ENCODE data around the gene SSPN.
A peak's percentile ranks its signal among the peaks of the same experiment; 100 is the strongest.

The SSPN gene

DNA sequence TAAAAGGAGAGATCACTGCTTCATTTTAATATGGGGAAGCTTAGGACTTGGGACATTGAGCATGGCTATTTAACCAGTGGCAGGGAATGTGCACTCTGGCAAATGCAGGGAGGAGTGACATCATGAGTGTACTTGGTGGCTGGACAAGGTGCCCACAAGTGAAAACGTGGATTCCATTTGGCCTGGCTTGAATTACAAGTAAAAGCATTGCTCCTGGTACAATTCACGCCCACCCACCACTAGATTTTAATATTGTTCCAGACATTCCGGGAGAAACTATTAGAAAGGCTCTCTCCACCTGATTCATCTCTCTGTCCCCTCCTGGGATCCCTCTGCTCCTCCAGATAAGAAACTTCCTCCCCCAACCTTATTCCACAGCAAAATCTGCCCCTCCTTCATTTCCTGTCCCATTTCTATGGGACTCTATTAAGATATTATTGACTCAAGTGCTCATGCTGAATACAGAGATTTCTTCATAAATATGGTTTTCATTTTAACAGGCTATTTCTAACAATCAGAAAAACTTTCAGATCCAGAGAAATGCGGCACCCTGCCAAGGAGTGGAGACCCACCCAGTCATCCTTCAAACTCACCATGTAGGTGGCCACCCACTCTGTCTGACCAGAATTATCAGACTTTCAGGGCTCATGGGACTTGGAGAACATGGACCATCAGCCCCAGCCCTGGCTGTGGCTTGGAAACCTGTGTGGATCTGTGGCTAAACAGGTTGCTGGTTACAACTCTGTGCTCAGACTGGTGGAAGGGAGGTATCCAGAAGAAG, 43.2 kb downstream of the SSPN start:
- no peak for DNase-seq (ENCODE audit: insufficient read length)
- FAIRE-seq: no peak
- TF ChIP-seq TAF1 (IDR thresholded peaks at IDR 0.05; ENCODE audit: borderline replicate concordance, low read depth, low read length): no peak
- TF ChIP-seq POLR2AphosphoS5 (IDR thresholded peaks at IDR 0.05; ENCODE audit: low read depth, low read length): no peak
- TF ChIP-seq POLR2A (IDR thresholded peaks at IDR 0.05; ENCODE audit: low read depth, low read length): no peak

GRCh38 chr12:26239122-26239851, 43.9 kb downstream of the SSPN start:
- TF ChIP-seq POLR2A (IDR thresholded peaks at IDR 0.05; ENCODE audit: low read depth, low read length) (no peak), TAF1 (IDR thresholded peaks at IDR 0.05; ENCODE audit: borderline replicate concordance, low read depth, low read length) (no peak), POLR2AphosphoS5 (IDR thresholded peaks at IDR 0.05; ENCODE audit: low read depth, low read length) (no peak)
- FAIRE-seq (peak; percentile 21), DNase-seq (ENCODE audit: insufficient read length) (no peak)

DNA sequence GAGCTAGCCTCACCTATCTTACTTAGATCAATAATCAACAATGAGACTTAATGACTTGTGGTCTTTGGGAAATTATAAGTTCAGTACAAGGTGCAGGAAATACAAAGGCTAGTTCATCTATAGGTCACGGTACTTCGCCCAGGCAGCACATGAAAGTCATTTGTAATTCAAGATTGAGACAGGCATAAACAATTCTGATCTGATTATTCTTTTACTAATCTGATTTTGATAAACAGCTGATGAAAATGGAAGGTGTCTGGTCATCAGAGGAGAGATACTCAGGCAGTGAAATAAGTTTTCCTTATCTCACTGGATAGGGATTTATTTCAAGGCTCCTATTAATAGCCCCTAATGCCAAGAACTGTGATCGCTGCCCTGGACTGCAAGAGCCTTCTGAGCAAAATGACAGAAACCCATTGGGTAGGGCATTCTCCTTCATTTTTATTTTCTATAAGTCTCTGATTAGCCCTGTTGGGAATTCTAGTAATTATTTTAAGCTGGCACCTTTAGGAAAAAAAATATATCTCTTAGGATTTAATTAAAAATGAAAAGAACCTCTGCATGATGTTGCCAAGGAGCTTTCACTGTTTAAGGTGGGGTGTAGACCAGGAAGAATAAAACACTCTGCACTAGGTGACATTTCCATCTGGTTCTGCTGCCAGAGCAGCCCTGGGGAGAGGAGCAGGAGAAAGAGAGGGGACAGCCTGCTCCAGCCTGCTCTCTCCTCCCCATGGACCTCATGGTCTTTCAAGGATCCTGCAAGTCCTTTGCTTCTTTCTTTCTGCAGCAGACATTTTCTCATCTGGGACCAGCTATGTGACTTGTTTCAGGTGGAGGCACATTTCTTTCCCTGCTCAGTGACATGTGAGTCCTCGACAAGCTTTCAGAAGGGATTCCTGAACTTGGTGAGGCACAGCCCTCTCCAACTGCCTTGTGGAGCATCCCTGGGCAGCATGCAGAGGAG, 44.8 kb downstream of the SSPN start:
- DNase-seq (ENCODE audit: insufficient read length) (no peak), FAIRE-seq (no peak)
- no peak for TF ChIP-seq POLR2AphosphoS5 (IDR thresholded peaks at IDR 0.05; ENCODE audit: low read depth, low read length)
- no peak for TF ChIP-seq POLR2A (IDR thresholded peaks at IDR 0.05; ENCODE audit: low read depth, low read length)
- TF ChIP-seq TAF1 (IDR thresholded peaks at IDR 0.05; ENCODE audit: borderline replicate concordance, low read depth, low read length): no peak

DNA sequence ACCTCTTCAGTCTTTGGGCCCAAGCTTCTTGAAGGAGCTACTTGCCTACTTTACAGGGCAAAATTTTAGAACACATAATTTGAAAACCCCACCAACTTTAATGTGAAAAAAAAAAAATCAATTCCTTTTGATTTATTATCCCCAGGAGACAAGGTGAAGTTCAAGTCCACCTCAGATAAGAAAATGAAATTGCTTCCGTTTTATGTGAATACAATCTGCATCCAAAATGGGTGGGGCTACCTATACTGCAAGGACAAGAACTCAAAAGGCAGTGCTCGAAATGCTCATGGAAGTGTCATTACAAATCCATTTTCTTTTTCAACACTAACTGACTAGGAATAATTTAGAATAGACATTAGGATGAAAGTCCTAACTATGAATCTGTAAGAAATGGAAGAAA, 45.7 kb downstream of the SSPN start:
- FAIRE-seq (no peak), DNase-seq (ENCODE audit: insufficient read length) (no peak)
- TF ChIP-seq POLR2AphosphoS5 (IDR thresholded peaks at IDR 0.05; ENCODE audit: low read depth, low read length) (no peak), POLR2A (IDR thresholded peaks at IDR 0.05; ENCODE audit: low read depth, low read length) (no peak), TAF1 (IDR thresholded peaks at IDR 0.05; ENCODE audit: borderline replicate concordance, low read depth, low read length) (no peak)

- no peak for DNase-seq (ENCODE audit: insufficient read length)
- no peak for TF ChIP-seq POLR2A (IDR thresholded peaks at IDR 0.05; ENCODE audit: low read depth, low read length)
- no peak for TF ChIP-seq TAF1 (IDR thresholded peaks at IDR 0.05; ENCODE audit: borderline replicate concordance, low read depth, low read length)
- TF ChIP-seq POLR2AphosphoS5 (IDR thresholded peaks at IDR 0.05; ENCODE audit: low read depth, low read length): no peak
- no peak for FAIRE-seq
These were observed 47.3 kb downstream of the SSPN start for GRCh38 chr12:26242683-26243082.

DNA sequence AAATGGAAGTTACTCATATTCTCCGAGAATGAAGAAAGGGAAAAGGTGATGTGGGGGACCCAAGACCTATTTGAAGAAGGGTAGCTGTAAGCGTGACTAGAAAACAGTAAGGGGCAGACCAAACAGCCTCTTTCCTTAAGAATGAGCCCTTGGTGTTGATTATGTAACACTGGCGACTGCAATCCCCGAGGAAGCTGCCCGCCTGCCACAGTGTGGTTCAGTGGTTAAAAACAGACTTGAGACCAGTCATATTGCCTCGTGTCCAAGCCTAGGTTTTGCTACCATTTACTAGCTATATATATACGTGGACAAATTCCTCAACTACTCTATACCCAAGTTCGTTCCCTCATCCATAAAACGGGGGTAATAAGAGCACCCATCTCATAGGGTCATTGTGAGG, 49.1 kb downstream of the SSPN start:
- TF ChIP-seq POLR2AphosphoS5 (IDR thresholded peaks at IDR 0.05; ENCODE audit: low read depth, low read length) (no peak), TAF1 (IDR thresholded peaks at IDR 0.05; ENCODE audit: borderline replicate concordance, low read depth, low read length) (no peak), POLR2A (IDR thresholded peaks at IDR 0.05; ENCODE audit: low read depth, low read length) (no peak)
- FAIRE-seq (no peak), DNase-seq (ENCODE audit: insufficient read length) (no peak)

GRCh38 chr12:26245175-26245942, 50.0 kb downstream of the SSPN start:
- FAIRE-seq (no peak), DNase-seq (ENCODE audit: insufficient read length) (no peak)
- TF ChIP-seq POLR2A (IDR thresholded peaks at IDR 0.05; ENCODE audit: low read depth, low read length) (no peak), TAF1 (IDR thresholded peaks at IDR 0.05; ENCODE audit: borderline replicate concordance, low read depth, low read length) (no peak), POLR2AphosphoS5 (IDR thresholded peaks at IDR 0.05; ENCODE audit: low read depth, low read length) (no peak)

DNA sequence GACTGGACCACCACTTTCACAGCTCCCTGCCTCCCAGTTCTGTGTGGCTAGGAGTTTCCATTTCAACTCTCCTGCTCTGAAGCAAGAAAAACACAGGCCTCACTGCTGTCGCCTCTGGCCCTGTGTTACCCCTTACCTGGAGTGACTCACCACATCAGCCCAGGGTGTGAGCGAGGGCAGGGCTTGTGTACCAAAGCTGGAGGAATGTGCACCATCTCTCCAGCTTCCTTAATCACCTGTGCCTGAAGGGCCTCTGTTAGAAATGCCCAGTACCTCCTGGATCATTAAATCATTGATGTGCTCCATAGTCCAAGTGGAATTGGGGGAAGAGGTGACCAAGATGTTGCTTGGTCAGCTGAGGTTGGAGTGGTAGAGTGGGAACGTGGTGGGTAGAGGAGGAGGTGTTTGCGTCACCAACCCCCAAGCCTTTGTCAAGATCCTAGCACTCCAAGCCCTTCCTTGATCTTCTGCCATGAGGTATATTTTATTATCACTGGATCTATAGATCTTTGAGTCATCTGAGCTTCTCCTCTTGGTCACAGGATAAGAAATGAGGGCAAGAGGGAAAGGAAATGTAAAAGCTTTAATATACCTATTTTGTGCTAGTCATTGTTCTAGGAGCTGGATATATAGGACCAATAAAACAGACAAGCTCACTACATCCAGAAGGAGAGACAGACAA, 51.3 kb downstream of the SSPN start:
- DNase-seq (ENCODE audit: insufficient read length): no peak

GRCh38 chr12:26247873-26248272, 52.5 kb downstream of the SSPN start:
- no peak for FAIRE-seq
- no peak for DNase-seq (ENCODE audit: insufficient read length)
- TF ChIP-seq POLR2A (IDR thresholded peaks at IDR 0.05; ENCODE audit: low read depth, low read length) (no peak), TAF1 (IDR thresholded peaks at IDR 0.05; ENCODE audit: borderline replicate concordance, low read depth, low read length) (no peak), POLR2AphosphoS5 (IDR thresholded peaks at IDR 0.05; ENCODE audit: low read depth, low read length) (no peak)

More for the DNA sequence above, 51.3 kb downstream of the SSPN start:
- TF ChIP-seq POLR2AphosphoS5 (IDR thresholded peaks at IDR 0.05; ENCODE audit: low read depth, low read length) (no peak), POLR2A (IDR thresholded peaks at IDR 0.05; ENCODE audit: low read depth, low read length) (no peak), TAF1 (IDR thresholded peaks at IDR 0.05; ENCODE audit: borderline replicate concordance, low read depth, low read length) (no peak)
- FAIRE-seq: no peak

DNA sequence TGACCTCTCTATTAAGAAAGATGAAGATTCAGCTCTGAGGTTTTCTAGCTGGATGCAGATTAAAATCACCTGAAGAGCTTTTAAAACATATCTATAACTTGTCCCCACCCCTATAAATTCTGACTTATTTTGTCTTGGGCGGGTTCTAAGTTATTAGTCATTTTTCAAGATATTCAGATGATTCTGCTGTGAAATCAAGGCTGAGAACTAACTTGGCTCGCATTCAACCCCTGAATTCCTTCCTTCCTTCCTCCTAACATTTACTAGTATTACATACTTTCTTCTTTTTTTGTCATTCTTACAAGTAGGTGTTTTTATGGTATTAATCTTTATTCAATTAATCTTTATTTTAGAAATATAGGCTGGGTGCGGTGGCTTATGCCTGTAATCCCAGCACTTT, 55.4 kb downstream of the SSPN start:
- DNase-seq (ENCODE audit: insufficient read length) (no peak), FAIRE-seq (no peak)
- no peak for TF ChIP-seq POLR2A (IDR thresholded peaks at IDR 0.05; ENCODE audit: low read depth, low read length)

All from GM12892 (cell line).